ENCODE data around the gene CLPTM1L.
A peak's percentile ranks its signal among the peaks of the same experiment; 100 is the strongest.

Gene CLPTM1L

GRCh38 chr5:1344975-1345838 lies at the start of gene CLPTM1L:
Gene CLPTM1L, minus strand, starts transcription at chr5:1345099. Its CDS starts 258 bp downstream, at chr5:1344841.
- Histone ChIP-seq H3K27me3 (ENCODE audit: control insufficient read depth in 1 of 2, insufficient read depth in 2 of 2, low read length in 2 of 2) (no peaks in the 10 kb centered on the region), H3K27ac (ENCODE audit: low read depth, low read length) (peak within 1 kb of the TSS; percentile 82), H3K36me3 (ENCODE audit: control insufficient read depth in 1 of 2, insufficient read depth in 2 of 2, low read length in 2 of 2) (peaks cover 21 to 33% of the 10 kb centered on the region in 2 donors), H3K9me3 (ENCODE audit: control insufficient read depth in 1 of 2, low read length in 2 of 2) (no peaks in the 10 kb centered on the region), H3K4me1 (ENCODE audit: control insufficient read depth in 1 of 2, insufficient read depth in 2 of 2, low read length in 2 of 2) (peaks cover 28 to 33% of the 10 kb centered on the region in 2 donors), H3K9ac (ENCODE audit: low read depth in 1 of 2, low read length in 2 of 2) (peak within 1 kb of the TSS; percentile 81 to 95), H3K4me3 (ENCODE audit: low read depth in 1 of 2, low read length in 2 of 2) (peak within 1 kb of the TSS; percentile 91 to 93)

GRCh38 chr5:1393571-1394501 lies 48.9 kb upstream of the CLPTM1L start:
- Histone ChIP-seq H3K4me1 (ENCODE audit: control insufficient read depth in 1 of 2, insufficient read depth in 2 of 2, low read length in 2 of 2) (peaks cover 0 to 8% of the 10 kb centered on the region in 2 donors), H3K9ac (ENCODE audit: low read depth in 1 of 2, low read length in 2 of 2) (no peak overlapping the region), H3K4me3 (ENCODE audit: low read depth in 1 of 2, low read length in 2 of 2) (no peak overlapping the region), H3K27me3 (ENCODE audit: control insufficient read depth in 1 of 2, insufficient read depth in 2 of 2, low read length in 2 of 2) (peaks cover 4 to 13% of the 10 kb centered on the region in 2 donors), H3K9me3 (ENCODE audit: control insufficient read depth in 1 of 2, low read length in 2 of 2) (no peaks in the 10 kb centered on the region), H3K27ac (ENCODE audit: low read depth, low read length) (no peak overlapping the region), H3K36me3 (ENCODE audit: control insufficient read depth in 1 of 2, insufficient read depth in 2 of 2, low read length in 2 of 2) (no peaks in the 10 kb centered on the region)

GRCh38 chr5:1392801-1393565 lies 48.1 kb upstream of the CLPTM1L start:
- peaks cover 4 to 13% of the 10 kb centered on the region in 2 donors for H3K27me3 ChIP-seq (ENCODE audit: control insufficient read depth in 1 of 2, insufficient read depth in 2 of 2, low read length in 2 of 2)
- peaks cover 0 to 8% of the 10 kb centered on the region in 2 donors for H3K4me1 ChIP-seq (ENCODE audit: control insufficient read depth in 1 of 2, insufficient read depth in 2 of 2, low read length in 2 of 2)
- H3K36me3 ChIP-seq (ENCODE audit: control insufficient read depth in 1 of 2, insufficient read depth in 2 of 2, low read length in 2 of 2), result no peaks in the 10 kb centered on the region
- H3K27ac ChIP-seq (ENCODE audit: low read depth, low read length), result no peak overlapping the region
- no peaks in the 10 kb centered on the region for H3K9me3 ChIP-seq (ENCODE audit: control insufficient read depth in 1 of 2, low read length in 2 of 2)
- no peak overlapping the region for H3K9ac ChIP-seq (ENCODE audit: low read depth in 1 of 2, low read length in 2 of 2)
- no peak overlapping the region for H3K4me3 ChIP-seq (ENCODE audit: low read depth in 1 of 2, low read length in 2 of 2)

- H3K36me3 ChIP-seq (ENCODE audit: control insufficient read depth in 1 of 2, insufficient read depth in 2 of 2, low read length in 2 of 2), result no peaks in the 10 kb centered on the region
- H3K9me3 ChIP-seq (ENCODE audit: control insufficient read depth in 1 of 2, low read length in 2 of 2), result no peaks in the 10 kb centered on the region
- H3K27me3 ChIP-seq (ENCODE audit: control insufficient read depth in 1 of 2, insufficient read depth in 2 of 2, low read length in 2 of 2), result peaks cover 4 to 13% of the 10 kb centered on the region in 2 donors
- H3K27ac ChIP-seq (ENCODE audit: low read depth, low read length), result no peak overlapping the region
- H3K9ac ChIP-seq (ENCODE audit: low read depth in 1 of 2, low read length in 2 of 2), result no peak overlapping the region
- H3K4me3 ChIP-seq (ENCODE audit: low read depth in 1 of 2, low read length in 2 of 2), result no peak overlapping the region
- H3K4me1 ChIP-seq (ENCODE audit: control insufficient read depth in 1 of 2, insufficient read depth in 2 of 2, low read length in 2 of 2), result peaks cover 0 to 8% of the 10 kb centered on the region in 2 donors
Observed at GRCh38 chr5:1392261-1392660, 47.4 kb upstream of the CLPTM1L start.

- Histone ChIP-seq H3K4me1 (ENCODE audit: control insufficient read depth in 1 of 2, insufficient read depth in 2 of 2, low read length in 2 of 2) (peaks cover 2 to 10% of the 10 kb centered on the region in 2 donors), H3K36me3 (ENCODE audit: control insufficient read depth in 1 of 2, insufficient read depth in 2 of 2, low read length in 2 of 2) (no peaks in the 10 kb centered on the region), H3K27me3 (ENCODE audit: control insufficient read depth in 1 of 2, insufficient read depth in 2 of 2, low read length in 2 of 2) (peaks cover 4 to 13% of the 10 kb centered on the region in 2 donors), H3K27ac (ENCODE audit: low read depth, low read length) (no peak overlapping the region), H3K4me3 (ENCODE audit: low read depth in 1 of 2, low read length in 2 of 2) (no peak overlapping the region), H3K9ac (ENCODE audit: low read depth in 1 of 2, low read length in 2 of 2) (no peak overlapping the region), H3K9me3 (ENCODE audit: control insufficient read depth in 1 of 2, low read length in 2 of 2) (no peaks in the 10 kb centered on the region)
Observed at GRCh38 chr5:1391691-1392090, 46.8 kb upstream of the CLPTM1L start.

- Histone ChIP-seq H3K27me3 (ENCODE audit: control insufficient read depth in 1 of 2, insufficient read depth in 2 of 2, low read length in 2 of 2) (peaks cover 4 to 9% of the 10 kb centered on the region in 2 donors), H3K9ac (ENCODE audit: low read depth in 1 of 2, low read length in 2 of 2) (no peak overlapping the region), H3K36me3 (ENCODE audit: control insufficient read depth in 1 of 2, insufficient read depth in 2 of 2, low read length in 2 of 2) (no peaks in the 10 kb centered on the region), H3K4me3 (ENCODE audit: low read depth in 1 of 2, low read length in 2 of 2) (no peak overlapping the region), H3K4me1 (ENCODE audit: control insufficient read depth in 1 of 2, insufficient read depth in 2 of 2, low read length in 2 of 2) (peaks cover 6 to 13% of the 10 kb centered on the region in 2 donors), H3K27ac (ENCODE audit: low read depth, low read length) (no peak overlapping the region), H3K9me3 (ENCODE audit: control insufficient read depth in 1 of 2, low read length in 2 of 2) (no peaks in the 10 kb centered on the region)
Observed at GRCh38 chr5:1390861-1391600, 46.1 kb upstream of the CLPTM1L start.

- Histone ChIP-seq H3K9me3 (ENCODE audit: control insufficient read depth in 1 of 2, low read length in 2 of 2) (no peaks in the 10 kb centered on the region), H3K4me1 (ENCODE audit: control insufficient read depth in 1 of 2, insufficient read depth in 2 of 2, low read length in 2 of 2) (peaks cover 9 to 18% of the 10 kb centered on the region in 2 donors), H3K27me3 (ENCODE audit: control insufficient read depth in 1 of 2, insufficient read depth in 2 of 2, low read length in 2 of 2) (peaks cover 0 to 9% of the 10 kb centered on the region in 2 donors), H3K27ac (ENCODE audit: low read depth, low read length) (no peak overlapping the region), H3K36me3 (ENCODE audit: control insufficient read depth in 1 of 2, insufficient read depth in 2 of 2, low read length in 2 of 2) (no peaks in the 10 kb centered on the region), H3K4me3 (ENCODE audit: low read depth in 1 of 2, low read length in 2 of 2) (no peak overlapping the region), H3K9ac (ENCODE audit: low read depth in 1 of 2, low read length in 2 of 2) (no peak overlapping the region)
Observed at GRCh38 chr5:1390333-1390732, 45.4 kb upstream of the CLPTM1L start.

- Histone ChIP-seq H3K36me3 (ENCODE audit: control insufficient read depth in 1 of 2, insufficient read depth in 2 of 2, low read length in 2 of 2) (no peaks in the 10 kb centered on the region), H3K27ac (ENCODE audit: low read depth, low read length) (no peak overlapping the region), H3K27me3 (ENCODE audit: control insufficient read depth in 1 of 2, insufficient read depth in 2 of 2, low read length in 2 of 2) (peaks cover 0 to 9% of the 10 kb centered on the region in 2 donors), H3K9me3 (ENCODE audit: control insufficient read depth in 1 of 2, low read length in 2 of 2) (no peaks in the 10 kb centered on the region), H3K9ac (ENCODE audit: low read depth in 1 of 2, low read length in 2 of 2) (no peak overlapping the region), H3K4me3 (ENCODE audit: low read depth in 1 of 2, low read length in 2 of 2) (no peak overlapping the region), H3K4me1 (ENCODE audit: control insufficient read depth in 1 of 2, insufficient read depth in 2 of 2, low read length in 2 of 2) (peaks cover 14 to 20% of the 10 kb centered on the region in 2 donors)
Observed at GRCh38 chr5:1388383-1388967, 43.6 kb upstream of the CLPTM1L start.

GRCh38 chr5:1387876-1388275 lies 43.0 kb upstream of the CLPTM1L start:
- H3K4me3 ChIP-seq (ENCODE audit: low read depth in 1 of 2, low read length in 2 of 2), result no peak overlapping the region
- peaks cover 14 to 20% of the 10 kb centered on the region in 2 donors for H3K4me1 ChIP-seq (ENCODE audit: control insufficient read depth in 1 of 2, insufficient read depth in 2 of 2, low read length in 2 of 2)
- H3K9ac ChIP-seq (ENCODE audit: low read depth in 1 of 2, low read length in 2 of 2), result no peak overlapping the region
- no peaks in the 10 kb centered on the region for H3K36me3 ChIP-seq (ENCODE audit: control insufficient read depth in 1 of 2, insufficient read depth in 2 of 2, low read length in 2 of 2)
- peaks cover 0 to 7% of the 10 kb centered on the region in 2 donors for H3K27me3 ChIP-seq (ENCODE audit: control insufficient read depth in 1 of 2, insufficient read depth in 2 of 2, low read length in 2 of 2)
- no peaks in the 10 kb centered on the region for H3K9me3 ChIP-seq (ENCODE audit: control insufficient read depth in 1 of 2, low read length in 2 of 2)
- no peak overlapping the region for H3K27ac ChIP-seq (ENCODE audit: low read depth, low read length)
